ENCODE data around the gene TSPAN11.

Gene TSPAN11

GRCh38 chr12:30934811-30935210 lies 8.3 kb downstream of the TSPAN11 start:
- H3K4me3 ChIP-seq (replicated peaks; ENCODE audit: low read depth, low read length) = no peak overlapping the region
- peak; percentile 6 for DNase-seq (ENCODE audit: low read depth)
- TF ChIP-seq CTCF (IDR thresholded peaks at IDR 0.05; ENCODE audit: low read length, missing control alignments) = no peak

GRCh38 chr12:30936036-30936435 lies 9.5 kb downstream of the TSPAN11 start:
- DNase-seq (ENCODE audit: low read depth) = no peak
- TF ChIP-seq CTCF (IDR thresholded peaks at IDR 0.05; ENCODE audit: low read length, missing control alignments) = no peak
- no peak overlapping the region for H3K4me3 ChIP-seq (replicated peaks; ENCODE audit: low read depth, low read length)

GRCh38 chr12:30939234-30939633 lies 12.7 kb downstream of the TSPAN11 start:
- no peak for DNase-seq (ENCODE audit: low read depth)
- no peak for TF ChIP-seq CTCF (IDR thresholded peaks at IDR 0.05; ENCODE audit: low read length, missing control alignments)
- no peak overlapping the region for H3K4me3 ChIP-seq (replicated peaks; ENCODE audit: low read depth, low read length)

- no peak for TF ChIP-seq CTCF (IDR thresholded peaks at IDR 0.05; ENCODE audit: low read length, missing control alignments)
- no peak for DNase-seq (ENCODE audit: low read depth)
- no peak overlapping the region for H3K4me3 ChIP-seq (replicated peaks; ENCODE audit: low read depth, low read length)
These were observed 15.9 kb downstream of the TSPAN11 start for GRCh38 chr12:30942486-30942885.

- no peak for TF ChIP-seq CTCF (IDR thresholded peaks at IDR 0.05; ENCODE audit: low read length, missing control alignments)
- DNase-seq (ENCODE audit: low read depth) = no peak
- H3K4me3 ChIP-seq (replicated peaks; ENCODE audit: low read depth, low read length) = no peak overlapping the region
These were observed 16.4 kb downstream of the TSPAN11 start for GRCh38 chr12:30942936-30943335.

GRCh38 chr12:30945443-30946164 lies 19.1 kb downstream of the TSPAN11 start:
- no peak overlapping the region for H3K4me3 ChIP-seq (replicated peaks; ENCODE audit: low read depth, low read length)
- no peak for DNase-seq (ENCODE audit: low read depth)
- no peak for TF ChIP-seq CTCF (IDR thresholded peaks at IDR 0.05; ENCODE audit: low read length, missing control alignments)

GRCh38 chr12:30952015-30952414 lies 25.5 kb downstream of the TSPAN11 start:
- H3K4me3 ChIP-seq (replicated peaks; ENCODE audit: low read depth, low read length) = no peak overlapping the region
- no peak for DNase-seq (ENCODE audit: low read depth)
- no peak for TF ChIP-seq CTCF (IDR thresholded peaks at IDR 0.05; ENCODE audit: low read length, missing control alignments)
